LNCaP clone FGC (cell line): ENCODE measurements around the gene NUDT21.
A peak's percentile ranks its signal among the peaks of the same experiment; 100 is the strongest.
"Not testable (repeated sequence)": the region's sequence is repeated elsewhere in the genome, so short reads cannot be mapped to it uniquely, and the experiment has no call there.

Source experiments
- DNase-seq: peaks from one replicate; pipeline ENCODE4 v3.0.0-alpha.2; 2011; ENCODE audit warnings: low read depth
- H3K4me3 ChIP-seq: 2 replicates; pipeline ENCODE4 v1.5.1; 2011; ENCODE audit warnings: mild to moderate bottlenecking, low read depth, low read length, control low read depth
- TF ChIP-seq, protein P1 (sequence below): IDR thresholded peaks from 2 replicates; pipeline ENCODE4 v1.5.1; 2012; ENCODE audit warnings: mild to moderate bottlenecking; ENCODE audit not compliant: control insufficient read depth, insufficient read depth; ENCODE audit errors: extremely low read depth

NUDT21 gene

DNA sequence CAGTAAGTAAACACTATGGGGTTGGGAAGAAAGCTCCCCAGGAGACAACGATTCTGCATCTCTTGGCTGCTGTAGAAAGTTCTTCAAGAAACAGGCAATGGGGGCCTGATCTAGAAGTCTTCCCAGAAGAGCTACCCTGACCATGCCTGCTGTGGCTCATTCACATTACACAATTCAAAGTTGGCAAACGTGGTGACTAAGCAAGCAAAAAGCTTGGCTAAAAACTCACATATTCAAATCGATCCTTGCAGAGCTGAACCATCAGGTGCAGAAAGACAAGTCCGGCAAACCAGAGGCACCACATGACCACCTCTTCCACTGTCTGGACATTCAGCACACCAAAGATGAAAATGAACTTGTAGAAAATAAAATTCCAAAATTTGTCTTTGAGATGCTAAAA lies 41.9 kb downstream of the NUDT21 start:
- TF ChIP-seq, protein P1, sequence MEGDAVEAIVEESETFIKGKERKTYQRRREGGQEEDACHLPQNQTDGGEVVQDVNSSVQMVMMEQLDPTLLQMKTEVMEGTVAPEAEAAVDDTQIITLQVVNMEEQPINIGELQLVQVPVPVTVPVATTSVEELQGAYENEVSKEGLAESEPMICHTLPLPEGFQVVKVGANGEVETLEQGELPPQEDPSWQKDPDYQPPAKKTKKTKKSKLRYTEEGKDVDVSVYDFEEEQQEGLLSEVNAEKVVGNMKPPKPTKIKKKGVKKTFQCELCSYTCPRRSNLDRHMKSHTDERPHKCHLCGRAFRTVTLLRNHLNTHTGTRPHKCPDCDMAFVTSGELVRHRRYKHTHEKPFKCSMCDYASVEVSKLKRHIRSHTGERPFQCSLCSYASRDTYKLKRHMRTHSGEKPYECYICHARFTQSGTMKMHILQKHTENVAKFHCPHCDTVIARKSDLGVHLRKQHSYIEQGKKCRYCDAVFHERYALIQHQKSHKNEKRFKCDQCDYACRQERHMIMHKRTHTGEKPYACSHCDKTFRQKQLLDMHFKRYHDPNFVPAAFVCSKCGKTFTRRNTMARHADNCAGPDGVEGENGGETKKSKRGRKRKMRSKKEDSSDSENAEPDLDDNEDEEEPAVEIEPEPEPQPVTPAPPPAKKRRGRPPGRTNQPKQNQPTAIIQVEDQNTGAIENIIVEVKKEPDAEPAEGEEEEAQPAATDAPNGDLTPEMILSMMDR, result no peak
- DNase-seq, result peak; percentile 65
- no peak overlapping the region for H3K4me3 ChIP-seq

DNA sequence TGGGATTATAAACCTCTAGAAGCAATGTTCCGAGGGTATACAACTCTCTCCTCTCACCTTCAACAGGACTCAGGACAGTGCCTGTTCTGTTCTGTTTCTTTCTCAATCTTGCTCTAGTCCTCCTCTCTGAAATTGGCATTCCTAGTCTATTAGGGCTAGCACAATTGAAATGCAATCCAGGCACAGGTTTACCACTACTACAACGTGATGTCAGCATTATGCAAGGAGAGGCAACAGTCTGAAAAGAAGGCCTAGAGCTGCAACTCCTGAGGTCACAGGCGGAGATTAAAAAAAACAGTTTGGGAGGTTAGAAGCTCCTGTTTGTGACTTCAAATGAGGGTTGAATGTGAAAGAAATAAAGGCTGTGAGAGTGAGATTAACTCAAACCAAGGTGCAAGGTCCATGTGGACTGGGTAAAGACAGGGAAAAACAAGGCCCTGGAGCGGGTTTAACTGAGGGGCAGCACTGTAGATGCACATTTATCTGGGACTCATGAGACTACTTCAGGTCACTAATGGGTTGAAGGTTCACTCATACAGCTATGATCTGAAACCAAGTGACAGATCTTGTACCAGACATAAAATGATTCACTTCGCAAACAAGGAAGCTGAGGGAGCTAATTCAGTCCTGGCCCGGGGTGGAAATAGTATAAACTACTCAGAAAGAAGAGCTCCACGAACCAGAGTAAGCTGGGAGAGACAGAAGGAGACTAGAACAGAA lies 42.6 kb downstream of the NUDT21 start:
- H3K4me3 ChIP-seq, result no peak overlapping the region
- TF ChIP-seq, protein P1, result no peak
- DNase-seq, result no peak

DNA sequence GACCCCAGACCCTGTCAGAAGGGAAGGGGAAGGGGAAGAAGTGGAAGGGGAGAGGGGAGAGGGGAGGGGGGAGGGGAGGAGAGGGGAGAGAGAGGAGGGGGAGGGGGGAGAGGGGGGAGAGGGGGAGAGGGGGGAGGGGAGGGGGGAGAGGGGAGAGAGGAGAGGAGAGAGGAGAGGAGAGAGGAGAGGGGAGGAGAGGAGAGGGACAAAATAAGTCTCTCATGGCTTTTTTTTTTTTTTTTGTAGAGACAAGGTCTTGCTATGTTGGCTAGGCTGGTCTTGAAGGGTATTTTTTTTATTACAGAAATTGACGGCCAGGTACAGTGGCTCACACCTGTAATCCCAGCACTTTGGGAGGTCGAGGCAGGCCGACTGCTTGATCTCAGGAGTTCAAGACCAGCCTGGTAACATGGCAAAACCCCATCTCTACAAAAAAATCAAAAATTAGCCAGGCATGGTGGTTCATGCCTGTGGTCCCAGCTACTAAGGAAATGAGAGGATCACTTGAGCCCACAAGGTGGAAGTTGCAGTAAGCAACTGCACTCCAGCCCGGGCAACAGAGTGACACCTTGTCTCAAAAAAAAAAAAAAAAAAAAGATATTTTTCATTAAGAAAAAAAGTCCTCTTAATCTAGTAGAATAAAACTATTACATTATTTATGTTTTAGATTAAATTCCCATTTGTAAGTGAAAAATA lies 45.0 kb downstream of the NUDT21 start:
- DNase-seq, result no peak
- no peak overlapping the region for H3K4me3 ChIP-seq
- TF ChIP-seq, protein P1, result no peak

DNA sequence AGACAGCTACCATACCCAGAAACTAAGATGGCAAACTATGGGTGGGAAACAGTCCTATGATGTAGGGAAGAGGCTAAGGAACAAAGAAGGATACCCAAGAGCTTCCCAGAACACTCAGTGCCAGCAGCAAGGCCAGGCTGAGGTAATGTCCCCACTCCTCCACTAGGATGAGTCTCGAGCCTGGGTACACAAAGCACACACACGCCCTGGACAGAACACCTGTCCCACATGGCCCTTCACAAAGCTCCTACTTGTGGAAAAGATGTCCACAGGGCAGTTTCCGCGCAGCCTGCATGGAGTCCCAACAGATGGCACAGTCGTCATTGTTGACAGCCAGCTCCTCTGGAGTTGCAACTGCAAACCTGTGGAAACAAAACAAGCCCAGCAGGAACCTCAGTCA lies 49.6 kb downstream of the NUDT21 start:
- no peak for DNase-seq
- TF ChIP-seq, protein P1, result no peak
- no peak overlapping the region for H3K4me3 ChIP-seq

DNA sequence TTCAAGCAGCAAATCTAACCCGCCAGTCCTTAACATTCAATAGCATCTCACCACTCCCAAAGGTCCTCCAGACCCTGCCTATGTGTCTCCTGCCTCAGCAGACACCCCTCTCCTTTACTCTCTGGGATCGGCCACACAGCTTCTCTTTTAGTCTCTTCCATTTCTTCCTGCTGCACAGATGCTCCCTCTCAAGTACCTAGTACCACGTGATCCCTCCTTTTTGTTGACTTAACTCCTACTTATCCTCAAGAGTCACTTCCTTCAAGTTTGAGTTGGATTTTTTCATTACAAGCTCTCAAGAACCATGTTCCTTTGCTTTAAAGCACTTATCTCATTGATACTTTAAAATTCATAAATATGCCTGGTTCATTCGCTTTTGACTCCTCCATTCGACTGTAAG lies 50.7 kb downstream of the NUDT21 start:
- TF ChIP-seq, protein P1, result no peak
- no peak for DNase-seq
- no peak overlapping the region for H3K4me3 ChIP-seq

DNA sequence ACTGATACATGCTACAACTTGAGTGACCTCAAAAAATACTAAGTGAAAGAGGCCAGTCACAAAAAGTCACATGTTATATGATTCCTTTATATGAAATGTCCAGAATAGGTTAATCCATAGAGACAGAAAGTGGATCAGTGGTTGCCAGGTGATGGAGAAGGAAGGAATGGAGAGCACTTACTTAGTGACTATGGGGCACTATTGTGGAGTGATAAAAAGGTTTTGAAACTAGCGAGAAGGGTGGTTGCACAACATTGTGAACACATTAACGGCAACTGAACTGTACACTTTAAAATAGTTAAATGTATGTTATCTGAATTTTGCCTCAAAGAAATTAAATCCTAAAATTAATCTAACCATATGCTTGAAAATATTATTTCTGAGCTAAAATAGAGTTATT lies 51.6 kb downstream of the NUDT21 start:
- TF ChIP-seq, protein P1, result no peak
- no peak for DNase-seq
- H3K4me3 ChIP-seq, result no peak overlapping the region

DNA sequence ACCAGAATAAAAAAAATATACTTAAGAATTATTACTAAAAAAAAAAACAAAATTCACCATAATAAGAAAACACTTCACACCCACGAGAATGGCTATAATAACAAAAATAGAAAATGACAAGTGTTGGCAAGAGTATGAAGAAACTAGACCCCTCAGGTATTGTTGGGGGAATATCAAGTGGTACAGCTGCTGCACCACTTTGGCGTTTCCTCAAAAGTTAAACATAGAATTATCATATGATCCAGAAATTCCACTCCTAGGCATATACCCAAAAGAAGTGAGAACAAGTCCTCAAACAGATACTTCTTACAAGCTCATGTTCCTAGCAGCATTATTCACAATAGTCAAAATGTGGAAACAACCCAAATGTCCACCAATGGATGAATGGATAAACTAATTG lies 52.1 kb downstream of the NUDT21 start:
- DNase-seq, result no peak
- TF ChIP-seq, protein P1, result no peak
- no peak overlapping the region for H3K4me3 ChIP-seq

DNA sequence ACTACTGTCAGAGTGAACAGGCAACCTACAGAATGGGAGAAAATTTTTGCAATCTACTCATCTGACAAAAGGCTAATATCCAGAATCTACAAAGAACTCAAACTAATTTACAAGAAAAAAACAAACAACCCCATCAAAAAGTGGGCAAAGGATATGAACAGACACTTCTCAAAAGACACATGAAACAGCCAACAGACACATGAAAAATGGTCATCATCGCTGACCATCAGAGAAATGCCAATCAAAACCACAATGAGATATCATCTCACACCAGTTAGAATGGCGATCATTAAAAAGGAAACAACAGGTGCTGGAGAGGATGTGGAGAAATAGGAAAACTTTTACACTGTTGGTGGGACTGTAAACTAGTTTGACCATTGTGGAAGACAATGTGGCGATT lies 54.4 kb downstream of the NUDT21 start:
- DNase-seq, result not testable (repeated sequence)

More for the DNA sequence above, 54.4 kb downstream of the NUDT21 start:
- not testable (repeated sequence) for H3K4me3 ChIP-seq
